ENCODE data around the gene SLC17A3. TPM values are rescaled to one million over a fixed set of nuclear protein-coding genes. Genes with fewer than 3 reads are reported as not detected.

SLC17A3 gene
- total and polyA plus RNA-seq, 7 experiments from 2014 or later = 0.36 TPM; not detected in 6

GRCh38 chr6:25874822-25875562, 949 bp upstream of the SLC17A3 start:
- H3K4me1 ChIP-seq (ENCODE audit: control insufficient read depth in 2 of 2, insufficient read depth in 2 of 2, low read length in 2 of 2) = peaks cover 4 to 15% of the 10 kb centered on the region in 2 donors
- intact Hi-C loops (cut with micrococcal nuclease) = loop anchor here in 1 of 2 donors (1.0 to 5.0 kb wide), 2 partner anchors 9 to 87 kb away; partner anchors contain the start of gene TRIM38
- H3K27ac ChIP-seq (ENCODE audit: low read depth, low read length) = no peak overlapping the region
- ChIA-PET POLR2A (no interaction called here), CTCF (interaction anchor here (0.5 kb wide), 1 partner anchor 157 kb away, joined by 3 read pairs; no protein-coding TSS in a partner anchor)
- no peaks in the 10 kb centered on the region for H3K9me3 ChIP-seq (ENCODE audit: control insufficient read depth in 2 of 3, low read length in 3 of 3)
- no peak overlapping the region for H3K4me3 ChIP-seq (ENCODE audit: low read length)
- Mint-ChIP-seq H3K36me3 (peaks cover 0 to 9% (median 0%) of the 10 kb centered on the region in 5 donors), H3K4me1 (peaks cover 13 to 46% (median 20%) of the 10 kb centered on the region in 7 donors), H3K27ac (peak overlapping the region in 1 of 9 donors; percentile 83), H3K4me3 (peak overlapping the region in 1 of 10 donors; percentile 69), H3K27me3 (peaks cover 0 to 10% (median 0%) of the 10 kb centered on the region in 5 donors), H3K9me3 (peaks cover 0 to 7% (median 0%) of the 10 kb centered on the region in 11 donors)
- H3K27me3 ChIP-seq (ENCODE audit: control insufficient read depth in 2 of 2, insufficient read depth in 2 of 2, low read length in 2 of 2) = no peaks in the 10 kb centered on the region
- no peak for ATAC-seq
- no peaks in the 10 kb centered on the region for H3K36me3 ChIP-seq (ENCODE audit: control insufficient read depth in 2 of 3, insufficient read depth in 3 of 3, low read length in 3 of 3)
- DNase-seq = no peak

DNA sequence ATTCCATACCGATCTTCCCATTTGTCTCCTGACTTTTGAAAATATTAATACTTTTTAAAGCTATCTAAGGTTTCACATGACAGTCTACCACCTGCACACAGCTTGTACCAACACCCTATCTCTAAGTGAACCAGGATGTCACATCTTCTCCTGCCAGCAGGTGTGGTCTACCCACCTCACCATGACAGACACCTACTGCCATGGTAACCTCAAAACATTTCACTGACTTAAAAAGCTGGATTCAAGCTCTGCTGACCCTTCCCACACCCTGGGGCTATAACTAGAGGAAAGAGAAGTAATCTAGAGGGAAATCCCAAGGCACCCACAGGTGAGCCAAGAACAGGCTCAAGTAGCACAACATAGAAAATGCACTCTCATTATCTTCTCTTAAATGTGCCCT, 1.2 kb downstream of the SLC17A3 start:
- intact Hi-C loops (cut with micrococcal nuclease) = no loop called here
- DNase-seq (peak in 3 of 9 donors; percentile 15 to 24 (median 19)), ATAC-seq (peak; percentile 82)
- no peak overlapping the region for H3K27ac ChIP-seq (ENCODE audit: low read depth, low read length)
- Mint-ChIP-seq H3K27ac (peak overlapping the region in 5 of 9 donors; percentile 3 to 47 (median 13)), H3K4me3 (no peak overlapping the region), H3K36me3 (peaks cover 0 to 9% (median 0%) of the 10 kb centered on the region in 5 donors), H3K9me3 (peaks cover 0 to 10% (median 0%) of the 10 kb centered on the region in 11 donors), H3K27me3 (peaks cover 0 to 6% (median 0%) of the 10 kb centered on the region in 5 donors), H3K4me1 (peaks cover 13 to 43% (median 20%) of the 10 kb centered on the region in 7 donors)
- H3K4me1 ChIP-seq (ENCODE audit: control insufficient read depth in 2 of 2, insufficient read depth in 2 of 2, low read length in 2 of 2) = peaks cover 4 to 15% of the 10 kb centered on the region in 2 donors
- no peaks in the 10 kb centered on the region for H3K36me3 ChIP-seq (ENCODE audit: control insufficient read depth in 2 of 3, insufficient read depth in 3 of 3, low read length in 3 of 3)
- H3K4me3 ChIP-seq (ENCODE audit: low read length) = no peak overlapping the region
- no peaks in the 10 kb centered on the region for H3K9me3 ChIP-seq (ENCODE audit: control insufficient read depth in 2 of 3, low read length in 3 of 3)
- POLR2A ChIA-PET = no interaction called here
- CTCF ChIA-PET = interaction anchor here (0.6 to 1.0 kb wide), 2 partner anchors 9 to 316 kb away, joined by 3 to 4 read pairs; no protein-coding TSS in a partner anchor
- H3K27me3 ChIP-seq (ENCODE audit: control insufficient read depth in 2 of 2, insufficient read depth in 2 of 2, low read length in 2 of 2) = no peaks in the 10 kb centered on the region

GRCh38 chr6:25869840-25870239, 4.2 kb downstream of the SLC17A3 start:
- Mint-ChIP-seq H3K27ac (no peak overlapping the region), H3K4me1 (peaks cover 17 to 47% (median 34%) of the 10 kb centered on the region in 7 donors), H3K27me3 (peaks cover 0 to 6% (median 0%) of the 10 kb centered on the region in 5 donors), H3K4me3 (no peak overlapping the region), H3K36me3 (peaks cover 0 to 23% (median 0%) of the 10 kb centered on the region in 5 donors), H3K9me3 (peaks cover 0 to 10% (median 0%) of the 10 kb centered on the region in 11 donors)
- ChIA-PET POLR2A (no interaction called here), CTCF (interaction anchor here (0.8 kb wide), 1 partner anchor 262 kb away, joined by 3 read pairs; no protein-coding TSS in a partner anchor)
- no peaks in the 10 kb centered on the region for H3K36me3 ChIP-seq (ENCODE audit: control insufficient read depth in 2 of 3, insufficient read depth in 3 of 3, low read length in 3 of 3)
- ATAC-seq (no peak), DNase-seq (no peak)
- H3K4me1 ChIP-seq (ENCODE audit: control insufficient read depth in 2 of 2, insufficient read depth in 2 of 2, low read length in 2 of 2) = peaks cover 13 to 30% of the 10 kb centered on the region in 2 donors
- no peak overlapping the region for H3K4me3 ChIP-seq (ENCODE audit: low read length)
- no peaks in the 10 kb centered on the region for H3K9me3 ChIP-seq (ENCODE audit: control insufficient read depth in 2 of 3, low read length in 3 of 3)
- intact Hi-C loops (cut with micrococcal nuclease) = loop anchor here in 1 of 2 donors (5.0 kb wide), 1 partner anchor 92 kb away; the partner anchor contains the start of gene TRIM38
- H3K27me3 ChIP-seq (ENCODE audit: control insufficient read depth in 2 of 2, insufficient read depth in 2 of 2, low read length in 2 of 2) = no peaks in the 10 kb centered on the region
- H3K27ac ChIP-seq (ENCODE audit: low read depth, low read length) = no peak overlapping the region

DNA sequence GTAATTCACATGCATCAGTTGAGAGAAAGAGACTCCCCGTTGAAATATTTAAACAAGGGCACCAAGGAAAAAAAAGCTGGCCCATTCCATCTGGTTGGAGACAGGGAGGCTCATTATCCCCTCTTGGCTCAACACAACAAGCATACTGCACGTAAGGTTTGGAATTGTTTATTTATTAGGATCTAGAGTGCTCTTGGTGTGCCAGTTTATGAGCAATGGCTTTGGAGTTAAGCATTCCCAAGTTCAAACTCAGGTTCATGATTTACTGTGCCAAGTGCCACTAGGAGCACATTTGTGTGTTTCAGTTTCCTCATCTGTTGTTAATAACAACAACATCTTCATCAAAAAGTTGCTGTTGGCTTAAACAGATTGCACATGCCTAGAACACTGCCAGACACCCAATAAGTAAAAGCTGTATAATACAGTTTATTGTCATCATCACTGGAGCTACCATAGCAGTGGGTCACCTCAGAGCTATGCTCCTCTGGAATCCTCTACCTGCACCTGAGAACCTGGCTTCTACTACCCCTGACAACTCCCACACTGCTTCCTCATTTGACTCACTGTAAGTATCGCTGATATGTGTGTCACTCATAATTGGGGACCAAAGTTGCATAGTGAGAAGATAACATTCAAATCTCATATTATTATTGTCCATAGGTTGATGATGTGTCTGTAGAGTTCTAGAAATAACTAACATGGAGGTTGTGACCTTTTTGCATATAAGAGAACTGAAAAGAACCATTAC, 5.4 kb downstream of the SLC17A3 start:
- Histone ChIP-seq H3K4me1 (ENCODE audit: control insufficient read depth in 2 of 2, insufficient read depth in 2 of 2, low read length in 2 of 2) (peaks cover 13 to 30% of the 10 kb centered on the region in 2 donors), H3K27me3 (ENCODE audit: control insufficient read depth in 2 of 2, insufficient read depth in 2 of 2, low read length in 2 of 2) (no peaks in the 10 kb centered on the region), H3K9me3 (ENCODE audit: control insufficient read depth in 2 of 3, low read length in 3 of 3) (no peaks in the 10 kb centered on the region), H3K27ac (ENCODE audit: low read depth, low read length) (no peak overlapping the region), H3K4me3 (ENCODE audit: low read length) (no peak overlapping the region), H3K36me3 (ENCODE audit: control insufficient read depth in 2 of 3, insufficient read depth in 3 of 3, low read length in 3 of 3) (no peaks in the 10 kb centered on the region)
- Mint-ChIP-seq H3K27ac (peak overlapping the region in 1 of 9 donors; percentile 3), H3K36me3 (peaks cover 0 to 34% (median 4%) of the 10 kb centered on the region in 5 donors), H3K27me3 (peaks cover 0 to 9% (median 0%) of the 10 kb centered on the region in 5 donors), H3K4me1 (peaks cover 13 to 43% (median 38%) of the 10 kb centered on the region in 7 donors), H3K4me3 (no peak overlapping the region), H3K9me3 (peaks cover 0 to 23% (median 2%) of the 10 kb centered on the region in 11 donors)
- ATAC-seq (no peak), DNase-seq (no peak)
- intact Hi-C loops (cut with micrococcal nuclease) = loop anchor here in 1 of 2 donors (5.0 kb wide), 1 partner anchor 94 kb away; the partner anchor contains the start of gene TRIM38
- ChIA-PET POLR2A (no interaction called here), CTCF (no interaction called here)

GRCh38 chr6:25866011-25866410, 8.0 kb downstream of the SLC17A3 start:
- ChIA-PET CTCF (no interaction called here), POLR2A (interaction anchor here (1.1 kb wide), 1 partner anchor 160 kb away, joined by 5 read pairs; no protein-coding TSS in a partner anchor)
- Mint-ChIP-seq H3K9me3 (peaks cover 0 to 18% (median 2%) of the 10 kb centered on the region in 11 donors), H3K4me3 (peak overlapping the region in 7 of 10 donors; percentile 23 to 70 (median 54)), H3K36me3 (peaks cover 0 to 32% (median 4%) of the 10 kb centered on the region in 5 donors), H3K27me3 (peaks cover 0 to 7% (median 0%) of the 10 kb centered on the region in 5 donors), H3K4me1 (peaks cover 8 to 34% (median 31%) of the 10 kb centered on the region in 7 donors), H3K27ac (peak overlapping the region in 8 of 9 donors; percentile 6 to 91 (median 80))
- H3K27ac ChIP-seq (ENCODE audit: low read depth, low read length) = no peak overlapping the region
- ATAC-seq (peak; percentile 95), DNase-seq (peak in 7 of 9 donors; percentile 60 to 82 (median 72))
- H3K27me3 ChIP-seq (ENCODE audit: control insufficient read depth in 2 of 2, insufficient read depth in 2 of 2, low read length in 2 of 2) = no peaks in the 10 kb centered on the region
- intact Hi-C loops (cut with micrococcal nuclease) = loop anchor here (1.0 to 5.0 kb wide), 3 partner anchors 9 to 96 kb away; partner anchors contain the start of gene TRIM38 (in 1 of the 2)
- peaks cover 13 to 20% of the 10 kb centered on the region in 2 donors for H3K4me1 ChIP-seq (ENCODE audit: control insufficient read depth in 2 of 2, insufficient read depth in 2 of 2, low read length in 2 of 2)
- no peaks in the 10 kb centered on the region for H3K36me3 ChIP-seq (ENCODE audit: control insufficient read depth in 2 of 3, insufficient read depth in 3 of 3, low read length in 3 of 3)
- H3K9me3 ChIP-seq (ENCODE audit: control insufficient read depth in 2 of 3, low read length in 3 of 3) = no peaks in the 10 kb centered on the region
- no peak overlapping the region for H3K4me3 ChIP-seq (ENCODE audit: low read length)

DNA sequence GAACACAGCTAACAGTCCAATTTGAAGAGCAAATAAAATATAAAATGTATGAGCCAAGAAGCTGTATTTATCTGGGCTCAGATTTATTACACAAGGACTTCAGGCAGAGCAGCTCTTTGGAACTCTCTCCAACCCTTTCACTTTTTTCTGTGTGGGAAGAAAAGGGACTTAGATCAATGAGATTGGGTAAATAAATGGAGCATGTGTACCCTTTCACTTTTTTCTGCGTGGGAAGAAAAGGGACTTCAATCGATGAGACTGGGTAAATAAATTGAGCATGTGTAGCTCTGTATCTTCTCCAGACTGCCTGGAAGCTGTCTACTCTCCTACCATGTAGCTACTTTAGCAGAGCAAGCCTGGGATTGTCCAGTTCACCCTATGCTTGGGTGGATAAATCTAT, 10.7 kb downstream of the SLC17A3 start:
- Histone ChIP-seq H3K9me3 (ENCODE audit: control insufficient read depth in 2 of 3, low read length in 3 of 3) (no peaks in the 10 kb centered on the region), H3K36me3 (ENCODE audit: control insufficient read depth in 2 of 3, insufficient read depth in 3 of 3, low read length in 3 of 3) (no peaks in the 10 kb centered on the region), H3K27me3 (ENCODE audit: control insufficient read depth in 2 of 2, insufficient read depth in 2 of 2, low read length in 2 of 2) (no peaks in the 10 kb centered on the region), H3K4me3 (ENCODE audit: low read length) (no peak overlapping the region), H3K27ac (ENCODE audit: low read depth, low read length) (no peak overlapping the region), H3K4me1 (ENCODE audit: control insufficient read depth in 2 of 2, insufficient read depth in 2 of 2, low read length in 2 of 2) (peaks cover 13 to 20% of the 10 kb centered on the region in 2 donors)
- ChIA-PET POLR2A (interaction anchor here (1.2 kb wide), 1 partner anchor 22 kb away, joined by 3 read pairs; no protein-coding TSS in a partner anchor), CTCF (no interaction called here)
- intact Hi-C loops (cut with micrococcal nuclease) = no loop called here
- no peak overlapping the region for H3K27ac Mint-ChIP-seq
- H3K4me1 Mint-ChIP-seq = peaks cover 8 to 39% (median 32%) of the 10 kb centered on the region in 7 donors
- ATAC-seq (no peak), DNase-seq (no peak)
- H3K36me3 Mint-ChIP-seq = peaks cover 0 to 27% (median 4%) of the 10 kb centered on the region in 5 donors
- H3K27me3 Mint-ChIP-seq = peaks cover 0 to 6% (median 3%) of the 10 kb centered on the region in 5 donors
- no peak overlapping the region for H3K4me3 Mint-ChIP-seq
- peaks cover 0 to 13% (median 2%) of the 10 kb centered on the region in 11 donors for H3K9me3 Mint-ChIP-seq

Measured in naive thymus-derived CD4-positive, alpha-beta T cell (primary cell).